ENCODE results near the gene HS1BP3. TPM values are rescaled to one million over a fixed set of nuclear protein-coding genes. Genes with fewer than 3 reads are reported as not detected.

The HS1BP3 gene
- total and polyA plus RNA-seq, 2 of the 13 experiments (the other 11 are each of a cell fraction or from before 2014, with no cell fraction given) = 15.2 to 22.0 TPM

GRCh38 chr2:20585710-20586594 lies 64.9 kb downstream of the HS1BP3 start (continued):
- TF ChIP-seq GTF2F1 (IDR thresholded peaks at IDR 0.05; ENCODE audit: low read length) (no peak), ZNF329 (CRISPR knock-in tag; IDR thresholded peaks at IDR 0.05; ENCODE audit: low read depth) (no peak), SMYD3 (CRISPR knock-in tag; IDR thresholded peaks at IDR 0.05) (peak; percentile 79), ZMAT3 (CRISPR knock-in tag; conservative IDR thresholded peaks at IDR 0.05) (no peak), MEIS2 (CRISPR knock-in tag; IDR thresholded peaks at IDR 0.05) (no peak), RBM39 (IDR thresholded peaks at IDR 0.05; ENCODE audit: low read depth, low read length, poor library complexity, severe bottlenecking) (peak; percentile 73), POLR2G (IDR thresholded peaks at IDR 0.05; ENCODE audit: low read depth, low read length) (peak; percentile 6; the same call in 1 of the 2 replicates), ZUFSP (CRISPR knock-in tag; IDR thresholded peaks at IDR 0.05; ENCODE audit: borderline replicate concordance) (no peak), ZBTB37 (CRISPR knock-in tag; IDR thresholded peaks at IDR 0.05) (0 out of 2 replicates have a peak, but pooled peaks have one; percentile 66), SIN3A (IDR thresholded peaks at IDR 0.05; ENCODE audit: borderline replicate concordance, low read depth, low read length) (no peak), NFE2 (CRISPR knock-in tag; IDR thresholded peaks at IDR 0.05) (no peak), TSC22D2 (CRISPR knock-in tag; IDR thresholded peaks at IDR 0.05; ENCODE audit: borderline replicate concordance) (no peak), SALL2 (CRISPR knock-in tag; IDR thresholded peaks at IDR 0.05) (0 out of 2 replicates have a peak, but pooled peaks have one; percentile 13), TCF7L2 (IDR thresholded peaks at IDR 0.05; ENCODE audit: low read depth, low read length) (no peak), HOXA3 (CRISPR knock-in tag; IDR thresholded peaks at IDR 0.05) (no peak), ZNF543 (CRISPR knock-in tag; IDR thresholded peaks at IDR 0.05) (peak; percentile 35), KLF9 (CRISPR knock-in tag; IDR thresholded peaks at IDR 0.05; ENCODE audit: low read depth) (no peak), PHF20 (CRISPR knock-in tag; IDR thresholded peaks at IDR 0.05) (no peak), TBP (CRISPR knock-in tag; IDR thresholded peaks at IDR 0.05) (no peak), PHB2 (IDR thresholded peaks at IDR 0.05; ENCODE audit: partially characterized antibody) (no peak)
- TF ChIP-seq, protein P1, sequence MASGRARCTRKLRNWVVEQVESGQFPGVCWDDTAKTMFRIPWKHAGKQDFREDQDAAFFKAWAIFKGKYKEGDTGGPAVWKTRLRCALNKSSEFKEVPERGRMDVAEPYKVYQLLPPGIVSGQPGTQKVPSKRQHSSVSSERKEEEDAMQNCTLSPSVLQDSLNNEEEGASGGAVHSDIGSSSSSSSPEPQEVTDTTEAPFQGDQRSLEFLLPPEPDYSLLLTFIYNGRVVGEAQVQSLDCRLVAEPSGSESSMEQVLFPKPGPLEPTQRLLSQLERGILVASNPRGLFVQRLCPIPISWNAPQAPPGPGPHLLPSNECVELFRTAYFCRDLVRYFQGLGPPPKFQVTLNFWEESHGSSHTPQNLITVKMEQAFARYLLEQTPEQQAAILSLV (CRISPR knock-in tag; IDR thresholded peaks at IDR 0.05; ENCODE audit: borderline replicate concordance) = 0 out of 2 replicates have a peak, but pooled peaks have one; percentile 39
- TF ChIP-seq, protein P2, sequence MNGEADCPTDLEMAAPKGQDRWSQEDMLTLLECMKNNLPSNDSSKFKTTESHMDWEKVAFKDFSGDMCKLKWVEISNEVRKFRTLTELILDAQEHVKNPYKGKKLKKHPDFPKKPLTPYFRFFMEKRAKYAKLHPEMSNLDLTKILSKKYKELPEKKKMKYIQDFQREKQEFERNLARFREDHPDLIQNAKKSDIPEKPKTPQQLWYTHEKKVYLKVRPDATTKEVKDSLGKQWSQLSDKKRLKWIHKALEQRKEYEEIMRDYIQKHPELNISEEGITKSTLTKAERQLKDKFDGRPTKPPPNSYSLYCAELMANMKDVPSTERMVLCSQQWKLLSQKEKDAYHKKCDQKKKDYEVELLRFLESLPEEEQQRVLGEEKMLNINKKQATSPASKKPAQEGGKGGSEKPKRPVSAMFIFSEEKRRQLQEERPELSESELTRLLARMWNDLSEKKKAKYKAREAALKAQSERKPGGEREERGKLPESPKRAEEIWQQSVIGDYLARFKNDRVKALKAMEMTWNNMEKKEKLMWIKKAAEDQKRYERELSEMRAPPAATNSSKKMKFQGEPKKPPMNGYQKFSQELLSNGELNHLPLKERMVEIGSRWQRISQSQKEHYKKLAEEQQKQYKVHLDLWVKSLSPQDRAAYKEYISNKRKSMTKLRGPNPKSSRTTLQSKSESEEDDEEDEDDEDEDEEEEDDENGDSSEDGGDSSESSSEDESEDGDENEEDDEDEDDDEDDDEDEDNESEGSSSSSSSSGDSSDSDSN (CRISPR knock-in tag; IDR thresholded peaks at IDR 0.05) = no peak
- TF ChIP-seq, protein P3, sequence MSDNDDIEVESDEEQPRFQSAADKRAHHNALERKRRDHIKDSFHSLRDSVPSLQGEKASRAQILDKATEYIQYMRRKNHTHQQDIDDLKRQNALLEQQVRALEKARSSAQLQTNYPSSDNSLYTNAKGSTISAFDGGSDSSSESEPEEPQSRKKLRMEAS (IDR thresholded peaks at IDR 0.05) = no peak

Measured in HepG2 (cell line).